ENCODE measurements around the gene LMAN1. TPM values are rescaled to one million over a fixed set of nuclear protein-coding genes. Genes with fewer than 3 reads are reported as not detected.

LMAN1 gene
- total RNA-seq, 1 donor from 2014 or later: 78.2 TPM

DNA sequence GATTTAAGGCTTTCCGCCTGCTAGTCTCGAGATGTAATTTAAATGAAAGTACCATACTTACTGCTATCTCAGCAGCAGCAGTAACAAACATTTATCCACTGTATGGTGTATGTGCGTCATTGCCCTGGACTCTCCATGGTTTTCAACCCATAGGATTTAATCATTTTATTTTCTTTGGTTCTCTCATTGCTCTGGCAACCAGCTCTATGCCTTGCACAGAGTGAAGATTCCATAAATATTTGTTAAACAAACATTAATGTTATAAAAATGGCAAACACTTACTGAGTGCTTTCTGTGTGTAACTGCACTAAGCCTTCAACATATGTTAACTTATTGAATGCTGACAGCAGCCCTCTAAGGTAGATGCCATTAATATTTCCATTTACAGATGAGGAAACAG lies 1.3 kb upstream of the LMAN1 start:
- H3K4me3 ChIP-seq (ENCODE audit: low read depth, low read length): no peak overlapping the region
- TF ChIP-seq, protein P1, sequence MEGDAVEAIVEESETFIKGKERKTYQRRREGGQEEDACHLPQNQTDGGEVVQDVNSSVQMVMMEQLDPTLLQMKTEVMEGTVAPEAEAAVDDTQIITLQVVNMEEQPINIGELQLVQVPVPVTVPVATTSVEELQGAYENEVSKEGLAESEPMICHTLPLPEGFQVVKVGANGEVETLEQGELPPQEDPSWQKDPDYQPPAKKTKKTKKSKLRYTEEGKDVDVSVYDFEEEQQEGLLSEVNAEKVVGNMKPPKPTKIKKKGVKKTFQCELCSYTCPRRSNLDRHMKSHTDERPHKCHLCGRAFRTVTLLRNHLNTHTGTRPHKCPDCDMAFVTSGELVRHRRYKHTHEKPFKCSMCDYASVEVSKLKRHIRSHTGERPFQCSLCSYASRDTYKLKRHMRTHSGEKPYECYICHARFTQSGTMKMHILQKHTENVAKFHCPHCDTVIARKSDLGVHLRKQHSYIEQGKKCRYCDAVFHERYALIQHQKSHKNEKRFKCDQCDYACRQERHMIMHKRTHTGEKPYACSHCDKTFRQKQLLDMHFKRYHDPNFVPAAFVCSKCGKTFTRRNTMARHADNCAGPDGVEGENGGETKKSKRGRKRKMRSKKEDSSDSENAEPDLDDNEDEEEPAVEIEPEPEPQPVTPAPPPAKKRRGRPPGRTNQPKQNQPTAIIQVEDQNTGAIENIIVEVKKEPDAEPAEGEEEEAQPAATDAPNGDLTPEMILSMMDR (conservative IDR thresholded peaks at IDR 0.05; ENCODE audit: low read depth, low read length): no peak
- DNase-seq (ENCODE audit: low read depth): no peak

DNA sequence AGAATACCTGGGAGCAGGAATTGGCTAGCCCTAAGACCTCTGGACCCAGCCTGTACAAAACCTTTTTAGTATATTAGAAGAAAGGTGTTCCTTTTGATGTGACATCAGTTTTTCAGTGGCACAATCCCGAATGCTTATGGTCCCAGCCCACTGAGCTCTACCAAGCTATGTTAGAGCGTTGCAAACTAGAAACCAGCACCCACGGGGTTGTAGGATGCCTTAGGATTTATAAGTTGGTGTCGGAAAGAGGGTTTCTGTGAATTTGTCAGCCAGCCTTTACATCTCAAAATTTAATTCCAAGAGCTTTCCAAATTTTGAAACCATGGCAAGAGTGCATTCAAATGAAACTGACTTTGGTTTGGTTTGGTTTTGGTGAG lies 499 bp upstream of the LMAN1 start:
- TF ChIP-seq, protein P1 (conservative IDR thresholded peaks at IDR 0.05; ENCODE audit: low read depth, low read length): no peak
- no peak for DNase-seq (ENCODE audit: low read depth)
- peak overlapping the region; percentile 96 for H3K4me3 ChIP-seq (ENCODE audit: low read depth, low read length)

DNA sequence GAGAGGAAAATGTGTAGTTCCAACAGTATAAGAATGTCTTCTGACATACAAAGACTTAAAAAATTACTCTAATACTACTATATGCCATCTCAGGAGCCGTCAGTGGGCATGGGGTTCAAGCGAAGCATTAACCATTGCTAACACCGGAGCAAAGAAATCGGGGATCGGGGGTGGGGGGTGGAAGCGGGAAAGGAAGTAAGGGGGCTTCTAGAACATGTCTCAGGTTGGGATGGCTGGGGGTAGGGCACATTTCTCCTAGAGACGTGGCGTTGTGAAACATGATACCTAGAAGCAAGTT lies 702 bp downstream of the LMAN1 start:
- TF ChIP-seq, protein P1 (conservative IDR thresholded peaks at IDR 0.05; ENCODE audit: low read depth, low read length): no peak
- no peak for DNase-seq (ENCODE audit: low read depth)
- H3K4me3 ChIP-seq (ENCODE audit: low read depth, low read length): peak overlapping the region; percentile 96

DNA sequence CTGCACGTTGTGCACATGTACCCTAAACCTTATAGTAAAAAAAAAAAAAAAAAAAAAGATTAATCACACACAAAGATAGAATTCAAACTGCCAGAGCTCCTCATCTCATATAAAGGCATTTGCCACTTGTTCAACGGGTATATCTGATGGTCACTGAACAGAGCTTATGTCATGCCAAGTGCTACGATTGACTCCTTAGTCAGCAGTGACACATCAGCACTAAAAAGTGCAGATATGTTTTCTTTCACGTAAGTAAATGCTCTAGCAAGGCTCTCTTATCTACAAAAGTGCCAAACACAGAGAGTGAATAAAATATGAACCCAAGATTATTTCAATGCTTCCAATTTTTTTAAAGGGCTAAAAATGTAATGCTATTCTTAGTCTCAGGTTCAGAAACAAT lies 1.1 kb downstream of the LMAN1 start:
- TF ChIP-seq, protein P1 (conservative IDR thresholded peaks at IDR 0.05; ENCODE audit: low read depth, low read length): no peak
- no peak for DNase-seq (ENCODE audit: low read depth)
- H3K4me3 ChIP-seq (ENCODE audit: low read depth, low read length): peak overlapping the region; percentile 96

DNA sequence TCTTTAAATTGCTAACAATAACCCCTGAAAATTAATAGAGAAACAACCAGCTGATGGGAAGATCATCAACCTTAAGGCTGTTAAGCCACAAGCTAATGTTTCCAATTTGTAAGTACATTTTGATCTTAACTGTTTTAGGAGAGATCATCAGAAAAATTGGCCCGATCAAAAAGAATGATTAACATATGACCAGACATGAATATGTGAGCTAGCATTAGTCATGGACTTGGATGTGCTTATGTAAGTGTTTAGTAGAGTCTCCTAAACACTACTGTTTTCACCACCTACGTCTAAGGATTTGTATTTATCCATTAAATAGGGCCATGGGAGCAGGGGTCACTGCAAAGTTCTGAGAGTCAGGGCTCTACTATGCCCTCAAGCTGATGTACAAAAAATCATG lies 4.3 kb downstream of the LMAN1 start:
- no peak overlapping the region for H3K4me3 ChIP-seq (ENCODE audit: low read depth, low read length)
- DNase-seq (ENCODE audit: low read depth): no peak
- TF ChIP-seq, protein P1 (conservative IDR thresholded peaks at IDR 0.05; ENCODE audit: low read depth, low read length): no peak

DNA sequence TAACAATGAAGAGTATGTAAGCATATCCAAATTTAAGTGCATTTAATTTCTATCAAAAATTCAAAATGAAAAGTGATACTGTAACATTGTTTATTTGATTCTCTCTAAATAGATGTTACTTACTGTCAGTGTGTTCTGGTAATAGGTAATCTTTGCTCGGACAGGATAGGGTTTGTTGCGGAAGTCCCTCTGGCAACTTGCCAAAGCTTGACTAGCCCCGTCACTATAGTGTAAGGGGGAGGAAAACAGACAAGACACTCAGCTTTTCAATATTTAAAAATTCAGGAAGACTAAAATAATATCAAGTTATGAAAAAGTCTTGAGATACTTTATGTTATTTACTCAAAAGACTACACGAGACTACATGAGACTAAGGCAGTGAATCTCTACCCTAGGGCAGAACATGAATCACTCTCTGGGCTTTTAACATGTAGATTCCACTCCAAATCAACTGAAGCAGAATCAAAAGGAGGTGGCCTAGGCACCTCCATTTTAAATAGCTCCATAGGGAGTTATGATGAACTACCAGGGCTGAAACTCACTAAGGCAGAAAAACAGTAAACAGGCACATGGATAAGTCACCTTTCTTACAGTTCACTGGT lies 5.9 kb downstream of the LMAN1 start:
- no peak overlapping the region for H3K4me3 ChIP-seq (ENCODE audit: low read depth, low read length)
- TF ChIP-seq, protein P1 (conservative IDR thresholded peaks at IDR 0.05; ENCODE audit: low read depth, low read length): no peak
- no peak for DNase-seq (ENCODE audit: low read depth)

DNA sequence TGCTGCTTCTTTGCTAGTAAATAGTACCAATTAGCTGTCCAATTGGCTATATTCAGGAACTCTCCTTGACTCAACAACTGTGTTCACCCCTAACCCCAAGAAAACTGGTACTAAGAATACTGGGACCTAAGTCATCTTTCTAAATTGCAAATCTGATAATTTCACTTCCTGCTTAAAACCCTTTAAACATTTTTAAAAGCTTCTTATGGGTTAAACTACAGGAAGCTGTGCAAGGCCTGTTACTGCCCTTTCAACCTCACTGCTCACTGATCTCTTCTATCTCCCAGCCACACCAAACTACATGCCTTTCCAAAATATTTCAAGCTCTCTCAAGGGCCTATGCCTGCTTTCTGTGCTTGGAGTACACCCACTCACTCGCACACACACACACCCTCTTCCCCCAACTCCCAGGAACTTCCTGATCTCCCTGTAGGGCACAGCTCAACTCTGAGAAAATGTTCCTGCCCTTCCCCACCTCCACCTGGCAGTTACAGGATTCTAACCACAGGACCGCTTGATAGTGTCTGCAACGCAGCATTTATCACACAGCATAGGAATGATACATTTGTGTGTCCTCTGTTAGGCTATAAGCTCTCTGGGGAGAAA lies 6.7 kb downstream of the LMAN1 start:
- no peak for DNase-seq (ENCODE audit: low read depth)
- H3K4me3 ChIP-seq (ENCODE audit: low read depth, low read length): no peak overlapping the region
- TF ChIP-seq, protein P1 (conservative IDR thresholded peaks at IDR 0.05; ENCODE audit: low read depth, low read length): no peak

All from epithelial cell of proximal tubule (primary cell).